H1 (cell line): ENCODE data around the gene POLR2L. TPM values are rescaled to one million over a fixed set of nuclear protein-coding genes. Genes with fewer than 3 reads are reported as not detected.

ENCODE experiments used
- CTCF ChIA-PET: fragments of 300-600 bp; sonication (Branson Sonifier 250); formaldehyde crosslinking; loops from one replicate; lab custom pipeline; 2021; ENCODE audit not compliant: partially characterized antibody; lab: Charles Lee
- POLR2A ChIA-PET: fragments of 300-600 bp; sonication (Branson Sonifier 250); formaldehyde crosslinking; loops from one replicate; lab custom pipeline; 2021; ENCODE audit warnings: inconsistent platforms; ENCODE audit not compliant: partially characterized antibody; lab: Charles Lee
- DNase-seq, 2 experiments: peaks; one replicate each; pipeline versions ENCODE4 v3.0.0 to v3.0.0-alpha.2; 2010 to 2022; ENCODE audit warnings: low spot score in 2 of 2, low read depth in 1 of 2, mixed read lengths in 1 of 2
- FAIRE-seq: peaks from 2 replicates; lab custom pipeline; 2011; peaks lifted over from hg19 to GRCh38; lab: Jason Lieb, UNC
- H2AFZ ChIP-seq: 2 replicates; pipeline ENCODE4 v1.8.1; 2012; ENCODE audit warnings: low read length, inconsistent platforms
- H2AK5ac ChIP-seq: 2 replicates; pipeline ENCODE4 v1.6.1; 2013; ENCODE audit warnings: low read depth, low read length
- H2BK120ac ChIP-seq: replicated peaks from 2 replicates; pipeline ENCODE3; 2013; ENCODE audit warnings: low read depth, low read length, inconsistent platforms
- H2BK12ac ChIP-seq: 2 replicates; pipeline ENCODE4 v1.6.1; 2013; ENCODE audit warnings: low read depth, low read length
- H2BK15ac ChIP-seq: 2 replicates; pipeline ENCODE4 v1.6.1; 2013; ENCODE audit warnings: low read length
- H2BK20ac ChIP-seq: 2 replicates; pipeline ENCODE4 v1.6.1; 2013; ENCODE audit warnings: low read length
- H2BK5ac ChIP-seq: 2 replicates; pipeline ENCODE4 v1.6.1; 2013; ENCODE audit warnings: low read depth, low read length
- H3K14ac ChIP-seq: 2 replicates; pipeline ENCODE4 v1.6.1; 2013; ENCODE audit warnings: inconsistent platforms; ENCODE audit not compliant: insufficient read length
- H3K18ac ChIP-seq: 2 replicates; pipeline ENCODE4 v1.6.1; 2013; ENCODE audit warnings: low read length; ENCODE audit errors: extremely low read depth
- H3K23ac ChIP-seq: 2 replicates; pipeline ENCODE4 v1.6.1; 2013; ENCODE audit warnings: inconsistent platforms; ENCODE audit not compliant: insufficient read length
- H3K23me2 ChIP-seq: 2 replicates; pipeline ENCODE4 v1.6.1; 2013; ENCODE audit warnings: low read depth, low read length
- H3K27ac ChIP-seq: 2 replicates; pipeline ENCODE4 v1.6.1; 2011; ENCODE audit warnings: low read depth, low read length, inconsistent platforms
- H3K27me3 ChIP-seq, 4 experiments: replicated peaks in 1 of 4; 1 replicate in 1 of 4; 2 replicates in 3 of 4; pipeline versions ENCODE4 v1.6.1 to v1.8.1; 2011 to 2013; ENCODE audit warnings: low read length in 3 of 4, mild to moderate bottlenecking in 3 of 4, inconsistent platforms in 2 of 4, mixed read lengths in 2 of 4, moderate library complexity in 1 of 4; ENCODE audit not compliant: control insufficient read depth in 3 of 4, insufficient read depth in 3 of 4; ENCODE audit errors: extremely low read depth in 1 of 4
- H3K36me3 ChIP-seq, 4 experiments: 2 replicates each; pipeline versions ENCODE4 v1.6.1 to v1.8.1; 2011 to 2013; ENCODE audit warnings: mild to moderate bottlenecking in 4 of 4, low read length in 3 of 4, moderate library complexity in 2 of 4, control low read depth in 1 of 4, inconsistent platforms in 1 of 4; ENCODE audit not compliant: insufficient read depth in 4 of 4, control insufficient read depth in 2 of 4
- H3K4ac ChIP-seq: replicated peaks from 2 replicates; pipeline ENCODE3; 2013; ENCODE audit warnings: low read length, low read depth, mixed read lengths, inconsistent platforms; ENCODE audit not compliant: insufficient read length
- H3K4me1 ChIP-seq, 4 experiments: replicated peaks in 1 of 4; 1 replicate in 1 of 4; 2 replicates in 3 of 4; pipeline versions ENCODE4 v1.6.1 to v1.8.1; 2011 to 2013; ENCODE audit warnings: low read length in 3 of 4, inconsistent platforms in 2 of 4, mixed read lengths in 1 of 4; ENCODE audit not compliant: insufficient read depth in 4 of 4, control insufficient read depth in 3 of 4
- H3K4me2 ChIP-seq, 2 experiments: 2 replicates each; pipeline versions ENCODE4 v1.6.1 to v1.8.1; 2011 to 2013; ENCODE audit warnings: low read depth in 2 of 2, low read length in 2 of 2, control low read depth in 1 of 2, inconsistent platforms in 1 of 2, mild to moderate bottlenecking in 1 of 2; ENCODE audit not compliant: insufficient read depth in 1 of 2
- H3K4me3 ChIP-seq, 4 experiments: fragments of 200-600, 300-600 bp in 1 of 4; sonication (generic), shearing (Covaris generic), sonication (Bioruptor Twin) in 1 of 4; 2 replicates each; pipeline versions ENCODE4 v1.5.1 to v1.8.1; 2011 to 2016; ENCODE audit warnings: low read length in 4 of 4, low read depth in 3 of 4, control low read depth in 2 of 4, inconsistent platforms in 2 of 4, mild to moderate bottlenecking in 2 of 4, mixed read lengths in 1 of 4, moderate library complexity in 1 of 4; ENCODE audit not compliant: insufficient read depth in 2 of 4; ENCODE audit errors: extremely low read depth in 1 of 4
- H3K56ac ChIP-seq: replicated peaks from 2 replicates; pipeline ENCODE3; 2013; ENCODE audit warnings: low read depth, mild to moderate bottlenecking, mixed read lengths, low read length, inconsistent platforms; ENCODE audit not compliant: insufficient read length
- H3K79me1 ChIP-seq: 2 replicates; pipeline ENCODE4 v1.6.1; 2013; ENCODE audit warnings: low read depth, low read length, control low read depth
- H3K79me2 ChIP-seq, 2 experiments: 2 replicates each; pipeline versions ENCODE4 v1.6.1 to v1.8.1; 2012 to 2013; ENCODE audit warnings: low read length in 2 of 2, mild to moderate bottlenecking in 2 of 2, inconsistent platforms in 1 of 2; ENCODE audit not compliant: insufficient read depth in 2 of 2, control insufficient read depth in 1 of 2
- H3K9ac ChIP-seq, 4 experiments: replicated peaks in 1 of 4; 1 replicate in 1 of 4; 2 replicates in 3 of 4; pipeline versions ENCODE4 v1.6.1 to v1.8.1; 2011 to 2013; ENCODE audit warnings: low read depth in 3 of 4, low read length in 3 of 4, control low read depth in 2 of 4, mild to moderate bottlenecking in 2 of 4, moderate library complexity in 2 of 4, inconsistent platforms in 1 of 4; ENCODE audit errors: extremely low read depth in 1 of 4
- H3K9me3 ChIP-seq, 2 experiments: 2 replicates each; pipeline versions ENCODE4 v1.6.1 to v1.8.1; 2012 to 2013; ENCODE audit warnings: mild to moderate bottlenecking in 2 of 2, moderate library complexity in 2 of 2, control low read depth in 1 of 2, inconsistent platforms in 1 of 2, low read depth in 1 of 2, low read length in 1 of 2, mixed read lengths in 1 of 2; ENCODE audit not compliant: insufficient read depth in 2 of 2
- H4K20me1 ChIP-seq, 2 experiments: replicated peaks in 1 of 2; 2 replicates each; pipeline versions ENCODE3 to v1.8.1; 2011 to 2013; ENCODE audit warnings: inconsistent platforms in 2 of 2, low read length in 2 of 2, mild to moderate bottlenecking in 1 of 2; ENCODE audit not compliant: insufficient read depth in 2 of 2, control insufficient read depth in 1 of 2
- H4K5ac ChIP-seq: 2 replicates; pipeline ENCODE4 v1.6.1; 2013; ENCODE audit warnings: low read length, low read depth, mixed read lengths, inconsistent platforms; ENCODE audit not compliant: insufficient read length
- H4K8ac ChIP-seq: 2 replicates; pipeline ENCODE4 v1.8.0; 2013; ENCODE audit warnings: mild to moderate bottlenecking, moderate library complexity, low read length, inconsistent platforms; ENCODE audit not compliant: insufficient read depth; ENCODE audit errors: extremely low read depth
- H4K91ac ChIP-seq: replicated peaks from 2 replicates; pipeline ENCODE3; 2013; ENCODE audit warnings: low read length, mixed read lengths, inconsistent platforms; ENCODE audit not compliant: insufficient read length
- CHD2 ChIP-seq: IDR thresholded peaks from 2 replicates; pipeline ENCODE4 v1.6.1; 2012; ENCODE audit warnings: low read length, improper control_type of control experiment
- GTF2F1 ChIP-seq: IDR thresholded peaks from 2 replicates; pipeline ENCODE4 v1.6.1; 2012; ENCODE audit warnings: low read depth, low read length, improper control_type of control experiment, borderline replicate concordance
- JUN ChIP-seq: IDR thresholded peaks from 2 replicates; pipeline ENCODE4 v1.6.1; 2011; ENCODE audit warnings: low read depth, mild to moderate bottlenecking, improper control_type of control experiment, low read length
- JUND ChIP-seq: IDR thresholded peaks from 2 replicates; pipeline ENCODE4 v1.6.1; 2011; ENCODE audit warnings: mild to moderate bottlenecking, improper control_type of control experiment, low read length
- KDM5A ChIP-seq: fragments of 200-600 bp; IDR thresholded peaks from 2 replicates; pipeline ENCODE4 v1.7.1; 2012; ENCODE audit warnings: mild to moderate bottlenecking, low read length, inconsistent platforms, mixed read lengths
- MAFK ChIP-seq: IDR thresholded peaks from 2 replicates; pipeline ENCODE4 v1.6.1; 2012; ENCODE audit warnings: low read depth, mild to moderate bottlenecking, improper control_type of control experiment, low read length
- NRF1 ChIP-seq: IDR thresholded peaks from 2 replicates; pipeline ENCODE4 v1.6.1; 2011; ENCODE audit warnings: mild to moderate bottlenecking, low read depth, low read length, improper control_type of control experiment
- POLR2A ChIP-seq, 2 experiments: IDR thresholded peaks; 1 replicate in 1 of 2; 2 replicates in 1 of 2; pipeline ENCODE4 v1.6.1; 2011; ENCODE audit warnings: low read depth in 2 of 2, low read length in 2 of 2, mild to moderate bottlenecking in 2 of 2; ENCODE audit errors: control extremely low read depth in 1 of 2
- POU5F1 ChIP-seq: IDR thresholded peaks from 2 replicates; pipeline ENCODE4 v1.6.1; 2011; ENCODE audit warnings: low read depth, mild to moderate bottlenecking, low read length, moderate library complexity
- SIRT6 ChIP-seq: IDR thresholded peaks from one replicate; pipeline ENCODE4 v1.7.1; 2012; ENCODE audit warnings: low read length, inconsistent platforms
- SP4 ChIP-seq: IDR thresholded peaks from 2 replicates; pipeline ENCODE4 v1.6.1; 2012; ENCODE audit warnings: low read length, inconsistent platforms
- TAF1 ChIP-seq: IDR thresholded peaks from 2 replicates; pipeline ENCODE4 v1.6.1; 2011; ENCODE audit warnings: mild to moderate bottlenecking, low read depth, low read length
- WGBS, 2 experiments: shearing (Covaris generic) in 1 of 2; methylation state at CpG; one replicate each; pipeline versions ENCODE4 v1.1.6 to v1.1.7; 2013 to 2015; ENCODE audit warnings: low lambda C conversion rate in 2 of 2, mixed read lengths in 2 of 2, inconsistent platforms in 1 of 2, low coverage in 1 of 2, missing lambda C conversion rate in 1 of 2; ENCODE audit not compliant: insufficient replicate concordance in 2 of 2, insufficient coverage in 1 of 2, insufficient read length in 1 of 2; ENCODE audit errors: extremely low coverage in 1 of 2, missing lambda C conversion rate in 1 of 2; 5-methylcytosine and 5-hydroxymethylcytosine counted together
- polyA plus RNA-seq, 7 experiments: library from polyadenylated mRNA; depleted of rRNA in 3 of 7; stranded (reverse) in 5 of 7; unstranded in 2 of 7; fragments of >200 nt in 5 of 7; fragments of 200-250 nt in 2 of 7; gene quantifications; 1 replicate in 5 of 7; 2 replicates in 1 of 7; 4 replicates in 1 of 7; pipeline versions ENCODE4 v1.2.1 to v1.2.3, GENCODE V29; 2011 to 2013; ENCODE audit warnings: missing spikeins in 2 of 7, mixed read lengths in 2 of 7
- total RNA-seq: library from RNA; stranded (reverse); fragmentation: NEBNext Ultra II Directional; extraction: Animal tissue kit (Norgen Biotek cat#: 25700); gene quantifications from 2 replicates; pipeline ENCODE4 v1.2.1, GENCODE V29; 2021
- TF ChIP-seq, protein P1 (sequence below): IDR thresholded peaks from 2 replicates; pipeline ENCODE4 v1.6.1; 2012; ENCODE audit warnings: inconsistent platforms

Gene POLR2L
- total and polyA plus RNA-seq, 2 of the 8 experiments (the other 6 are each of a cell fraction or from before 2014, with no cell fraction given) = 140 to 151 TPM

- Histone ChIP-seq H2BK5ac (peak overlapping the region; percentile 44; the same call in 1 of the 2 replicates), H3K4me1 (peaks cover 0 to 43% (median 29%) of the 10 kb centered on the region in 4 experiments; a peak in 6 of 7 replicates), H3K4ac (no peak overlapping the region), H2BK12ac (no peak overlapping the region), H3K23me2 (peaks cover 32% of the 10 kb centered on the region; the same call in 1 of the 2 replicates), H4K5ac (no peak overlapping the region), H3K9me3 (no peaks in the 10 kb centered on the region), H3K23ac (no peak overlapping the region), H4K20me1 (peaks cover 4 to 20% of the 10 kb centered on the region in 2 experiments), H2AK5ac (no peak overlapping the region), H3K4me2 (peak overlapping the region in 1 of 2 experiments; percentile 87; a peak in 1 of 4 replicates), H2BK15ac (peak overlapping the region; percentile 18; the same call in 1 of the 2 replicates), H3K36me3 (no peaks in the 10 kb centered on the region), H3K79me1 (peaks cover 2% of the 10 kb centered on the region; the same call in 1 of the 2 replicates), H4K91ac (peak overlapping the region; percentile 83), H4K8ac (peak overlapping the region; percentile 28; the same call in 1 of the 2 replicates), H3K27me3 (peaks cover 0 to 2% (median 0%) of the 10 kb centered on the region in 4 experiments; a peak in 4 of 7 replicates), H3K9ac (no peak overlapping the region), H3K79me2 (peaks cover 0 to 23% of the 10 kb centered on the region in 2 experiments; a peak in 2 of 4 replicates), H3K4me3 (no peak overlapping the region; a peak in 1 of 8 replicates), H3K14ac (no peak overlapping the region), H3K27ac (no peak overlapping the region), H2AFZ (no peak overlapping the region), H2BK120ac (no peak overlapping the region), H3K18ac (no peak overlapping the region; the same call in 1 of the 2 replicates), H3K56ac (no peak overlapping the region), H2BK20ac (no peak overlapping the region)
- ChIA-PET POLR2A (interaction anchor here (0.6 to 40.4 kb wide), 7 partner anchors 11 to 174 kb away, joined by 3 to 1917 read pairs (median 3); partner anchors contain the start of genes CD151, CEND1, CHID1 and CRACR2B), CTCF (interaction anchor here (0.7 to 6.7 kb wide), 12 partner anchors 8 to 205 kb away, joined by 3 to 74 read pairs (median 4); no protein-coding TSS in a partner anchor)
- no peak for DNase-seq
- WGBS, 2 experiments = 91% methylated on average over 6 of the region's 8 CpGs; no CpG with 5 or more reads in 1 of the 2 experiments
- FAIRE-seq = no peak
- TF ChIP-seq MAFK (no peak), POLR2A (IDR thresholded peaks at IDR 0.05; ENCODE audit: control extremely low read depth in 1 of 2, low read depth in 2 of 2, low read length in 2 of 2) (no peak), KDM5A (no peak), GTF2F1 (no peak), JUN (no peak), CHD2 (no peak), JUND (no peak), POU5F1 (no peak), SIRT6 (no peak), SP4 (no peak), NRF1 (no peak), TAF1 (no peak)
- TF ChIP-seq, protein P1, sequence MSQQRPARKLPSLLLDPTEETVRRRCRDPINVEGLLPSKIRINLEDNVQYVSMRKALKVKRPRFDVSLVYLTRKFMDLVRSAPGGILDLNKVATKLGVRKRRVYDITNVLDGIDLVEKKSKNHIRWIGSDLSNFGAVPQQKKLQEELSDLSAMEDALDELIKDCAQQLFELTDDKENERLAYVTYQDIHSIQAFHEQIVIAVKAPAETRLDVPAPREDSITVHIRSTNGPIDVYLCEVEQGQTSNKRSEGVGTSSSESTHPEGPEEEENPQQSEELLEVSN = no peak
These were observed 3.7 kb upstream of the POLR2L start for GRCh38 chr11:845872-846495.
